SK-N-SH (cell line): ENCODE measurements around the gene MVB12B.

Source experiments
- EP300 ChIP-seq, 2 experiments: IDR thresholded peaks; 2 replicates each; pipeline versions ENCODE4 v1.4.0 to v1.6.1; 2012; ENCODE audit warnings: borderline replicate concordance in 1 of 2, low read depth in 1 of 2, low read length in 1 of 2
- FOXM1 ChIP-seq: IDR thresholded peaks from 2 replicates; pipeline ENCODE4 v1.4.0; 2012; ENCODE audit warnings: low read depth, mild to moderate bottlenecking
- GABPA ChIP-seq: IDR thresholded peaks from 2 replicates; pipeline ENCODE4 v1.4.0; 2012; ENCODE audit warnings: low read depth, mild to moderate bottlenecking
- GATA2 ChIP-seq: sonication (generic); formaldehyde crosslinking; IDR thresholded peaks from 2 replicates; pipeline ENCODE4 v1.5.0; 2020; ENCODE audit warnings: mild to moderate bottlenecking, missing genetic modification reagents
- MXI1 ChIP-seq: IDR thresholded peaks from 2 replicates; pipeline ENCODE4 v1.6.1; 2012; ENCODE audit warnings: mild to moderate bottlenecking, low read depth, low read length, improper control_type of control experiment
- POLR2AphosphoS5 ChIP-seq: IDR thresholded peaks from 2 replicates; pipeline ENCODE4 v1.6.1; 2012; ENCODE audit warnings: low read depth, low read length
- RAD21 ChIP-seq: IDR thresholded peaks from 2 replicates; pipeline ENCODE4 v1.6.1; 2012; ENCODE audit warnings: mild to moderate bottlenecking, low read length
- RFX5 ChIP-seq: IDR thresholded peaks from 2 replicates; pipeline ENCODE4 v1.6.1; 2012; ENCODE audit warnings: mild to moderate bottlenecking, improper control_type of control experiment, low read length
- RXRA ChIP-seq: IDR thresholded peaks from 2 replicates; pipeline ENCODE4 v1.4.0; 2012; ENCODE audit warnings: low read depth, mild to moderate bottlenecking, borderline replicate concordance
- TAF1 ChIP-seq: IDR thresholded peaks from 2 replicates; pipeline ENCODE4 v1.6.1; 2012; ENCODE audit warnings: low read depth, mild to moderate bottlenecking, low read length, moderate library complexity, borderline replicate concordance
- USF2 ChIP-seq: fragments of 150-350 bp; IDR thresholded peaks from 2 replicates; pipeline ENCODE4 v1.6.1; 2017; ENCODE audit warnings: antibody characterized with exemption, low read length, low read depth, borderline replicate concordance
- ZBTB33 ChIP-seq: IDR thresholded peaks from 2 replicates; pipeline ENCODE4 v1.4.0; 2012; ENCODE audit warnings: low read depth, borderline replicate concordance
- TF ChIP-seq, protein P1 (sequence below): fragments of 200-600 bp; sonication (generic); IDR thresholded peaks from 2 replicates; pipeline ENCODE4 v1.6.1; 2017; ENCODE audit warnings: antibody characterized with exemption, mild to moderate bottlenecking, moderate library complexity

- TF ChIP-seq TAF1 = no peak
- no peak for TF ChIP-seq FOXM1
- TF ChIP-seq, protein P1, sequence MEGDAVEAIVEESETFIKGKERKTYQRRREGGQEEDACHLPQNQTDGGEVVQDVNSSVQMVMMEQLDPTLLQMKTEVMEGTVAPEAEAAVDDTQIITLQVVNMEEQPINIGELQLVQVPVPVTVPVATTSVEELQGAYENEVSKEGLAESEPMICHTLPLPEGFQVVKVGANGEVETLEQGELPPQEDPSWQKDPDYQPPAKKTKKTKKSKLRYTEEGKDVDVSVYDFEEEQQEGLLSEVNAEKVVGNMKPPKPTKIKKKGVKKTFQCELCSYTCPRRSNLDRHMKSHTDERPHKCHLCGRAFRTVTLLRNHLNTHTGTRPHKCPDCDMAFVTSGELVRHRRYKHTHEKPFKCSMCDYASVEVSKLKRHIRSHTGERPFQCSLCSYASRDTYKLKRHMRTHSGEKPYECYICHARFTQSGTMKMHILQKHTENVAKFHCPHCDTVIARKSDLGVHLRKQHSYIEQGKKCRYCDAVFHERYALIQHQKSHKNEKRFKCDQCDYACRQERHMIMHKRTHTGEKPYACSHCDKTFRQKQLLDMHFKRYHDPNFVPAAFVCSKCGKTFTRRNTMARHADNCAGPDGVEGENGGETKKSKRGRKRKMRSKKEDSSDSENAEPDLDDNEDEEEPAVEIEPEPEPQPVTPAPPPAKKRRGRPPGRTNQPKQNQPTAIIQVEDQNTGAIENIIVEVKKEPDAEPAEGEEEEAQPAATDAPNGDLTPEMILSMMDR = no peak
- no peak for TF ChIP-seq MXI1
- TF ChIP-seq ZBTB33 = no peak
- TF ChIP-seq RFX5 = no peak
- no peak for TF ChIP-seq POLR2AphosphoS5
- no peak for TF ChIP-seq RAD21
- TF ChIP-seq GABPA = no peak
- no peak for TF ChIP-seq GATA2 (CRISPR knock-in tag)
- TF ChIP-seq USF2 = no peak
- TF ChIP-seq EP300 (IDR thresholded peaks at IDR 0.05; ENCODE audit: borderline replicate concordance in 1 of 2, low read depth in 1 of 2, low read length in 1 of 2) = no peak
- no peak for TF ChIP-seq RXRA
These were observed 7.0 kb upstream of the MVB12B start for GRCh38 chr9:126319671-126320070.
